HepG2 (cell line): Measurements from ENCODE around the gene ATG7. TPM values are rescaled to one million over a fixed set of nuclear protein-coding genes. Genes with fewer than 3 reads are reported as not detected.
A peak's percentile ranks its signal among the peaks of the same experiment; 100 is the strongest.

Source experiments
- CBX1 ChIP-seq: IDR thresholded peaks from one replicate; pipeline ENCODE4 v1.6.1; 2016; ENCODE audit warnings: antibody characterized with exemption, low read depth
- EP300 ChIP-seq, 3 experiments: sonication (generic) in 1 of 3; formaldehyde crosslinking in 1 of 3; IDR thresholded peaks; 2 replicates each; pipeline versions ENCODE4 v1.5.1 to v1.6.1; 2011 to 2020; ENCODE audit warnings: low read depth in 2 of 3, low read length in 2 of 3, borderline replicate concordance in 1 of 3, improper control_type of control experiment in 1 of 3, mild to moderate bottlenecking in 1 of 3, missing genetic modification reagents in 1 of 3, moderate library complexity in 1 of 3
- FOXP4 ChIP-seq: sonication (generic); formaldehyde crosslinking; IDR thresholded peaks from 2 replicates; pipeline ENCODE4 v1.4.0; 2020; ENCODE audit warnings: missing genetic modification reagents
- GATAD1 ChIP-seq: IDR thresholded peaks from 2 replicates; pipeline ENCODE4 v1.6.1; 2016; ENCODE audit warnings: missing genetic modification reagents, missing compliant biosample characterization
- KAT7 ChIP-seq: IDR thresholded peaks from 2 replicates; pipeline ENCODE4 v1.6.1; 2018; ENCODE audit warnings: borderline replicate concordance, missing compliant biosample characterization
- KMT2A ChIP-seq: sonication (generic); formaldehyde crosslinking; IDR thresholded peaks from 2 replicates; pipeline ENCODE4 v1.4.0; 2020; ENCODE audit warnings: missing genetic modification reagents
- NFKB2 ChIP-seq: sonication (generic); formaldehyde crosslinking; IDR thresholded peaks from 2 replicates; pipeline ENCODE4 v1.4.0; 2020; ENCODE audit warnings: missing genetic modification reagents, borderline replicate concordance
- RXRA ChIP-seq: sonication (generic); formaldehyde crosslinking; IDR thresholded peaks from 2 replicates; pipeline ENCODE4 v1.5.1; 2020; ENCODE audit warnings: missing genetic modification reagents
- SOX6 ChIP-seq, 2 experiments: fragments of 450-650 bp in 1 of 2; sonication (generic) in 1 of 2; formaldehyde crosslinking in 1 of 2; IDR thresholded peaks; 2 replicates each; pipeline versions ENCODE4 v1.4.0 to v1.6.1; 2017 to 2020; ENCODE audit warnings: antibody characterized with exemption in 1 of 2, mild to moderate bottlenecking in 1 of 2, missing genetic modification reagents in 1 of 2
- ZBTB26 ChIP-seq: IDR thresholded peaks from 2 replicates; pipeline ENCODE4 v1.6.1; 2016; ENCODE audit warnings: missing compliant biosample characterization, missing genetic modification reagents, borderline replicate concordance
- ZNF225 ChIP-seq: sonication (generic); formaldehyde crosslinking; IDR thresholded peaks from 2 replicates; pipeline ENCODE4 v1.4.0; 2020; ENCODE audit warnings: mild to moderate bottlenecking, missing genetic modification reagents
- ZNF567 ChIP-seq: sonication (generic); formaldehyde crosslinking; IDR thresholded peaks from 2 replicates; pipeline ENCODE4 v1.8.1; 2023; ENCODE audit warnings: mild to moderate bottlenecking, missing genetic modification reagents, borderline replicate concordance
- ZNF629 ChIP-seq: sonication (generic); formaldehyde crosslinking; conservative IDR thresholded peaks from 2 replicates; pipeline ENCODE4 v1.5.0; 2020; ENCODE audit warnings: missing genetic modification reagents
- ZNF768 ChIP-seq: sonication (generic); formaldehyde crosslinking; IDR thresholded peaks from 2 replicates; pipeline ENCODE4 v1.4.0; 2020; ENCODE audit warnings: missing genetic modification reagents
- ZSCAN31 ChIP-seq: sonication (generic); formaldehyde crosslinking; IDR thresholded peaks from 2 replicates; pipeline ENCODE4 v1.5.0; 2020; ENCODE audit warnings: low read depth, mild to moderate bottlenecking, missing genetic modification reagents
- polyA plus RNA-seq, 8 experiments: library from polyadenylated mRNA; depleted of rRNA in 3 of 8; stranded (reverse) in 7 of 8; unstranded in 1 of 8; fragments of >200 nt; fragmentation: Illumina TruSeq in 4 of 8; extraction: Trizol in 4 of 8; gene quantifications; 2 replicates each; pipeline versions ENCODE4 v1.2.1 to v1.2.3, GENCODE V29; 2011 to 2016; ENCODE audit warnings: low read depth in 4 of 8, missing spikeins in 1 of 8, mixed read lengths in 1 of 8; ENCODE audit not compliant: insufficient read depth in 1 of 8
- total RNA-seq, 5 experiments: library from RNA; depleted of rRNA; stranded (reverse); fragments of >200 nt; fragmentation: Illumina TruSeq; extraction: Trizol; gene quantifications; 2 replicates each; pipeline ENCODE4 v1.2.3, GENCODE V29; 2016; ENCODE audit warnings: low read depth in 1 of 5

The ATG7 gene
- total and polyA plus RNA-seq, 2 of the 13 experiments (the other 11 are each of a cell fraction or from before 2014, with no cell fraction given): 7.8 to 22.1 TPM

- peak; percentile 85; the same call in 1 of the 2 replicates for TF ChIP-seq KAT7
- TF ChIP-seq ZNF768 (CRISPR knock-in tag): peak; percentile 62; the same call in 1 of the 2 replicates
- TF ChIP-seq FOXP4: peak; percentile 73
- peak; percentile 37; the same call in 1 of the 2 replicates for TF ChIP-seq ZSCAN31
- 0 out of 2 replicates have a peak, but pooled peaks have one; percentile 57 for TF ChIP-seq ZNF225
- TF ChIP-seq ZNF629 (CRISPR knock-in tag): peak; percentile 50; the same call in 1 of the 2 replicates
- TF ChIP-seq ZNF567 (CRISPR knock-in tag): 0 out of 2 replicates have a peak, but pooled peaks have one; percentile 79
- TF ChIP-seq GATAD1 (CRISPR knock-in tag): peak; percentile 92
- TF ChIP-seq ZBTB26 (CRISPR knock-in tag): 0 out of 2 replicates have a peak, but pooled peaks have one; percentile 49
- peak; percentile 73; the same call in 1 of the 2 replicates for TF ChIP-seq NFKB2 (CRISPR knock-in tag)
- TF ChIP-seq SOX6 (IDR thresholded peaks at IDR 0.05): no peak
- peak; percentile 67 for TF ChIP-seq SOX6 (CRISPR knock-in tag; IDR thresholded peaks at IDR 0.05)
- peak; percentile 43 for TF ChIP-seq CBX1
- TF ChIP-seq EP300 (IDR thresholded peaks at IDR 0.05; ENCODE audit: low read depth in 2 of 2, low read length in 2 of 2): no peak
- 0 out of 2 replicates have a peak, but pooled peaks have one; percentile 17 for TF ChIP-seq EP300 (CRISPR knock-in tag; IDR thresholded peaks at IDR 0.05; ENCODE audit: borderline replicate concordance)
- TF ChIP-seq KMT2A (CRISPR knock-in tag): peak; percentile 54; the same call in 1 of the 2 replicates
- 0 out of 2 replicates have a peak, but pooled peaks have one; percentile 51 for TF ChIP-seq RXRA (CRISPR knock-in tag)
- TF ChIP-seq, all 625 proteins: peak for 176
Measured at GRCh38 chr3:11536132-11536935, 264.1 kb downstream of the ATG7 start (continued).
